Measurements from ENCODE around the gene TRIAP1.
"Not testable (repeated sequence)": the region's sequence is repeated elsewhere in the genome, so short reads cannot be mapped to it uniquely, and the experiment has no call there.

Gene TRIAP1

GRCh38 chr12:120445911-120446843 is at the start of gene TRIAP1, which contains the start of gene GATC:
Gene TRIAP1 (minus strand): TSS chr12:120446384. CDS start chr12:120446372, 12 bp downstream.
Gene GATC (plus strand): TSS chr12:120446444. CDS start chr12:120446481, 37 bp downstream.
- peak; percentile 81 to 83 for DNase-seq

GRCh38 chr12:120495186-120495730 is 49.1 kb upstream of the TRIAP1 start:
- no peak for DNase-seq

GRCh38 chr12:120490833-120491512 is 44.8 kb upstream of the TRIAP1 start:
- no peak for DNase-seq

GRCh38 chr12:120490325-120490724 is 44.1 kb upstream of the TRIAP1 start:
- no peak for DNase-seq

- no peak for DNase-seq
These were observed 42.8 kb upstream of the TRIAP1 start for GRCh38 chr12:120489018-120489417.

- DNase-seq = no peak
These were observed 42.0 kb upstream of the TRIAP1 start for GRCh38 chr12:120488057-120488640.

GRCh38 chr12:120487552-120487951 is 41.4 kb upstream of the TRIAP1 start:
- not testable (repeated sequence) for DNase-seq

GRCh38 chr12:120485961-120486881 is 40.0 kb upstream of the TRIAP1 start:
- DNase-seq = no peak

GRCh38 chr12:120483621-120484020 is 37.4 kb upstream of the TRIAP1 start:
- DNase-seq = no peak

- no peak for DNase-seq
These were observed 35.0 kb upstream of the TRIAP1 start for GRCh38 chr12:120481022-120481767.

- DNase-seq = no peak
These were observed 34.0 kb upstream of the TRIAP1 start for GRCh38 chr12:120480211-120480610.

- DNase-seq = no peak
These were observed 33.3 kb upstream of the TRIAP1 start for GRCh38 chr12:120479458-120479857.

- DNase-seq = no peak
These were observed 29.5 kb upstream of the TRIAP1 start for GRCh38 chr12:120475643-120476042.

GRCh38 chr12:120474616-120474960 is 28.4 kb upstream of the TRIAP1 start:
- no peak for DNase-seq

- no peak for DNase-seq
These were observed 27.8 kb upstream of the TRIAP1 start for GRCh38 chr12:120473807-120474615.

- no peak for DNase-seq
These were observed 26.3 kb upstream of the TRIAP1 start for GRCh38 chr12:120472521-120472920.

GRCh38 chr12:120470150-120470784 is 24.1 kb upstream of the TRIAP1 start:
- DNase-seq = no peak

- peak; percentile 94 to 96 for DNase-seq
These were observed 23.4 kb upstream of the TRIAP1 start, which contains the start of gene SRSF9 for GRCh38 chr12:120469450-120470149. Gene SRSF9 (minus strand): TSS chr12:120469748. CDS start chr12:120469609, 139 bp downstream.

GRCh38 chr12:120468821-120469449 is 22.8 kb upstream of the TRIAP1 start:
- DNase-seq = peak in 1 of 2 experiments; percentile 47
